ENCODE data around the gene FGFR4.

FGFR4 gene

DNA sequence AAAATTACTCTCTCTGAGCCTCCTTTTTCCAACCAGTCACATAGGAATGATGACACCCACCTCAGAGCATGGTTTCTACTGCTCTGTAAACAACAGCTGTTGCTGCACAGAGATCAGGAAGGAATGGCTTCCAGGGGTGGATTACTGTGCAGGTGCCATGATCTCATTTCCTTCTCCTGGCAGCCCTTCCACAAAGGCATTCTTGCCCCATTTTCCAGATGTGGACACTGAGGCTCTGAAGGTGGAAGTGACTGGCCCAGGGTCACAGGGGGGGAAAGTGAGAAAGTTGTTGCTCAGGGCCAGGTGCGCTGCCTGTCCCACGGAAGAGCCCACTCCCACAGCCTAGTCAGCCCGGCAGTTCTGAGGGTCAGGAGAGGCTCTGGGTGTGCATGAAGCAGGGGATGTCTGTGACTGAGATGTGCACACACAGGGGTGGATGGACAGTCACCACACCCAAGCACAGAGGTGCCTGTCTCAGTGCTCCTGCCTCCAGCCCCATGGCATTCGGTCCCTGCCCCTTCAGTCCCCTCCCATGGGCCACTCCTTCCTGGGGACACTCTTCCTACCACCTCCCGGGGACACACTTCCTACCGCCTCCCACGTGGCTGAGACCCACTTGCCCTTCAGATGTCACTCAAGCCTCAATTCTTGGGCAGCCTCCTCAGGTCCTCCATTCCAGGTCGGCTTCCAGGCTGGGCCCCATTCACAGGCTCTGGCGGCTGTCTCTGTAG, 17.0 kb downstream of the FGFR4 start:
- no peak for DNase-seq

GRCh38 chr5:177105691-177106476, 19.2 kb downstream of the FGFR4 start:
- no peak for DNase-seq

GRCh38 chr5:177107159-177107558, 20.4 kb downstream of the FGFR4 start:
- DNase-seq = no peak

GRCh38 chr5:177109810-177110209, 23.1 kb downstream of the FGFR4 start:
- no peak for DNase-seq

- DNase-seq = peak; percentile 43
Measured at GRCh38 chr5:177111720-177112394, 25.1 kb downstream of the FGFR4 start.

- DNase-seq = no peak
Measured at GRCh38 chr5:177112589-177113220, 26.0 kb downstream of the FGFR4 start.

DNA sequence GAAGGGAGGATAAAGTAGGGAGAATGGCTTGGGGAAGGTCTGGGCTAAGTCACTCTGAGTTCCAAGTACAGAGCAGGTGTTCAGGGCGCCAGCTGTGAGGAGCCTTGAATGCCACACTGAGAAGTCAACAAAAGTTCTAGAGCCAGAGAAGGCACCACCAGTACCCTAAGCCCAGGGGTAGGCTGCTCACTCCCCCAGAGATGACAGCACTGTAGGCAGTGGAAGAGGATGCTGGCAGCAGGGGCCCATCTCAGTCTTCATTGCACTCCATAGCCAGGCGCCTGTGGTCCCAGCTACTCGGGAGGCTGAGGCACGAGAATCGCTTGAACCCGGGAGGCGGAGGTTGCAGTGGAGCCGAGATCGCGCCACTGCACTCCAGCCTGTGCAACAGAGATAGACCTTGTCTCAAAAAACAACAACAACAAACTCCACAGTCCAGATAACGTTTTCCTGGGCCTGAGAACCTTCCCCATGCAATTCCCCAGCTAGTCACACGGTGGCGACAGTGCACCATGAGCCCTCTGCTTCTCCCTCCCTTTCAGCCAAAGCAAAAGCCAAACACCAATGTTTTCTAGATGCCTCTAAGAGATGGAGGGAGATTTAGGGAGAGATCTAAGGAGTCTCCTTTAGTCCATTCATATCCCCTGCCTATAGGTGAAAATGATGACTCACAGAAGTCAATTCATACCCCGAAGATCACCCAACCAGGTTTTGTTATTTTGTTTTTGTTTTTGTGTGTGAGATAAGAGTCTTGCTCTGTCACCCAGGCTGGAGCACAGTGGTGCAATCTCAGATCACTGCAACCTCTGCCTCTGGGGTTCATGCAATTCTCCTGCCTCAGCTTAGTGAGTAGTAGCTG, 27.1 kb downstream of the FGFR4 start:
- DNase-seq = peak; percentile 75

DNA sequence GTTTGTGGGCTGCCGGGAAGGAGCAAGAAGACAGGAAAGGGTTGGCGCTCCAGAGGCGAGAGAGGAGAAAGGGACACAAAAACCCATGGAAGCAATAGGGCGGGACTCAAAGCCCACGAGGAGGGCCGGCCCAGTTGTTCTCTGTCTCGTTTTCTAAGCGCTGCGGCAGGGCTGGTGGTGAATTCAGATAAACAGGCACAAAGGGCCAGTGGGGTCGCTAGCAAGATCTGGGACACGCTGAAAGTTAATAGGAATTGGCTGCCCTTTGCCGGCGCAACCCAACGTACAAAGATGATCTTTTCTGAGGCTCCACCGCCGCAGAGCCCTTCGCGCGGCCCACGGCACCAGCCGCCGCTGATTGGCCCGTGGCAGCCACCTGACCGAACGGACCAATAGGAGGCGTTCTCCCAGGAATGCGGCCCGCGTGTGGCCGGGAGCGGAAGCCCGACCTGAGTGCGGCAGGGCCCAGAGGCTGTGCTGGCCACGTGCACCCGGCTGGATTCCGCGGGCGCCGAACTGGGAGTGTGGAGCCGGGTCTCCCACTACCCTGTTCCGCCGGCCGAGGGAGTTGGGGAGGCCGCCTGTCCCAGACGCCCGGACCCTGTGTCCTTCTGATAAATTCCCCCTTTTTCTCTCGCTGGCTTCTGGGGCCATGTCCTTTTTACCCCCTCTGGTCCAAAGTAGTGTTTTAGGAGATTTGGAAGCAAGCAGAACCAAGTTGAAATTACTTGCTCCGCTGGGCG, 30.1 kb downstream of the FGFR4 start:
- DNase-seq = peak; percentile 73

DNA sequence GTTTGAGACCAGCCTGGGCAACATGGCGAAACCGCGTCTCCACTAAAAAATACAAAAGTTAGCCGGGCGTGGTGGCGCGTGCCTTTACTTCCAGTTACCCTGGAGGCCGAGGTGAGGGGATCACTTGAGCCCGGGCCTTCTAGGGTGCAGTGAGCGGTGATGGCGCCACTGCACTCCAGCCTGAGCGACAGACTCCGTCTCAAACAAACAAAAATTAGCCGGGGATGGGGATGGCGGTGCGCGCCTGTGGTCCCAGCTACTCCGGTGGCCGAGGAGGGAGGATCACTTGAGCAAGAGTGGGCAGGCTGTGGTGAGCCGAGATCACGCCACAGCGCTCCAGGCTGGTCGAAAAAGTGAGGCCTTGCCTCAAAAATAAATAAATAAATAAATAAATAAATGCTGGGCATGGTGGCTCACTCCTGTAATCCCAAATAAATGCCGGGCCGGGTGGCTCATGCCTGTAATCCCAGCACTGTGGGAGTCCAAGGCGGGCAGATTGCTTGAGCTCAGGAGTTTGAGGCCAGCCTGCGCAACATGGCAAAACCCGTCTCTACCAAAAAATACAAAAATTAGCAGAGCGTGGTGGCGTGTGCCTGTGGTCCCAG, 30.8 kb downstream of the FGFR4 start:
- no peak for DNase-seq

GRCh38 chr5:177122566-177122965, 35.9 kb downstream of the FGFR4 start:
- no peak for DNase-seq

DNA sequence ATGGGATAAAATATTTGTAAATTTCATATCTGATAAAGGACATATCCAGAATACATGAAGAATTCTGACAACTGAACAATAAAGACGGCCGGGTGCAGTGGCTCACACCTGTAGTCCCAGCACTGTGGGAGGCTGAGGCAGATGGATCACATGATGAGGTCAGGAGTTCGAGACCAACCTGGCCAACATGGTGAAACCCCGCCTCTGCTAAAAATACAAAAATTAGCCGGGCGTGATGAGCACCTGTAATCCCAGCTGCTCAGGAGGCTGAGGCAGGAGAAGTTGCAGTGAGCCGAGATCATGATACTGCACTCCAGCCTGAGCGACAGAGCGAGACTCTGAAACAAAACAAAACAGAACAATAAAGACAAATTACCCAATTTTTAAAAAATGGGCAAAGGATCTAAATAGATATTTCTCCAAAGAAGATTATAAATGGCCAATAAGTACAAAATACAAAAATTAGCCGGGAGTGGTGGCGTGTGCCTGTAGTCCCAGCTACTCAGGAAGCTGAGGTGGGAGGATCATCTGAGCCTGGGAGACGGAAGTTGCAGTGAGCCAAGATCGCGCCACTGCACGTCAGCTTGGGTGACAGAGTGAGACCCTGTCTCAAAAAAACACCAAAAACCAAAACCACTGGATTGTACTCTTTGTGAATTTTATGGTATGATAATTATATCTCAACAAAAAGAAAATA, 37.2 kb downstream of the FGFR4 start:
- no peak for DNase-seq

DNA sequence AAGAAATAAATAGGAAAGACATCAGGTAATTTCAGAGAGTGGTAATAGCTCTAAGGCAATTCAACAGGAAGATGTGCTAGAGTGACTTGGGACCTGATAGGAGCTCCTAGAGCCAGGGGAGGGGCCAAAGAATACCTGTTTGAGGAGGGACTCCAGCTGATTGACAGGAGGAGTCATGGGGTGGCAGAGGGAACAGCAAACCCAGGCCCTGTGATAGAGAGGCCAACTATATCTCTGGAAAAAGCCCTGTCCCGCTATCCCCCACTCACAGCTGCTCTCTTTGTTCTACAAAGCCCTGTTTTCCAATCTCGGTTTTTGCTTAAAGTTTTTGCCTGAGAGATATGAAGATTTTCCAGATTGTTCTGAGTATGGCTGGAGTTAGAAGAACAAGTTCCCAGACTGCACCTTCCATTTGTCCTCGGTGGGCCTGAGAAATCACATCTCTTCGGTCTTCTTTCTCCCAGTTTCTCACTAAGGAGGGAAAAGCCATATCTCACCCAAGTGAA, 37.8 kb downstream of the FGFR4 start:
- no peak for DNase-seq

DNA sequence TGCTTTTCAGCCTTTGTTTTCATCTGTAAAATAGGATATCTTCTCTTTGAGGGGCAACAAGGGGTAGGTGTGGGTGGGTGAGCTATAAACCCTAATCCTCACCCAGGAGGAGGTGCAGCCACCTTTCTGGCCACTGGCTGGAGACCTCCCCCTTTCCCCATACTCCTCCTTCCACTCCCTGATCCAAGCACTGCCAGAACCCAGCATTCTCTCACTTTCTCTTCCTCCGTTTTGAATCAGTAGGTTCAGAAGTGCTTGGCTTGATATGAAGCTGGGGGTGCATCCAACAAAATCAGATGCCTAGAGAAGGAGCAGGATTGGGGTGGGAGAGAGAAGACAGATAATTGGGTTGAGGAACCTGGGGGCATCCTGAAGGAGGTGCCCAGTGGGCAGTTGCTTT, 40.1 kb downstream of the FGFR4 start:
- DNase-seq = no peak

DNA sequence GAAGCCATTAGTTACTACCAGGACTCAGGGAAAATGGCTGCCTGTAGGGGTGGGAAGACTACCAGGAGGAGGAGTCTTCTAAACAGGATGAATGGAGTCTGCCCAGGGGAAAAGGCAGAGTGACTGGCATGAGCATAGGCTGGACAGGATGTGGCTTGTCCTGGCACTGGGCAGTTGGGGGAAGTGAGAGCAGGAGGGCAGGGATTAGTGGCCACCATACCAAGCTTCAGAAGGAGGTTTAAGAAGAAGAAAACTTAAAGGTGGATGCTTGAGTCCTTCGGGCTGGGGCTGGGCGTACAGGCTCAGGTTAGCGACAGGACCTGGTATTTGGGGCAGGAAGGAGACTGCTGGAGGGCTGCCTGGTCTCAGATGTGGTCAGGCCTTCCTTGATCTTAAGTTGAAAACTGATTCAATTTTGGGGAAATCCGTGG, 41.9 kb downstream of the FGFR4 start:
- no peak for DNase-seq

- no peak for DNase-seq
Measured at GRCh38 chr5:177130211-177131018, 43.7 kb downstream of the FGFR4 start.

DNA sequence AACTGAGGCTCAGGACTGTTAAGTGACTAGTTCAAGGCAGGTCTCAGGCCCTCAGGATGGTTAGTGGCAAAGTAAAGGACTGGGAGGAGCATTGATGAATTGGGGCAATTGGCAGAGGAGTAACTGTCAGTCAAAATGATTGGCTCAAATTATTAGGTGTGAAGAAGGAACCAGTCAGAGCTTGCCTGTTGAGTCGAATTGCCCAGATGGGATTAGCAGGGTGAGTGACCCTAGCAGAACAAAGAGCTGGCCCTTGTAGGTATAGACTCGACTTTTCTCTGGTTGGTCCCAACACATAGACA, 44.3 kb downstream of the FGFR4 start:
- DNase-seq = no peak

GRCh38 chr5:177131352-177132135, 44.8 kb downstream of the FGFR4 start:
- no peak for DNase-seq
